H9 (cell line): Measurements from ENCODE around the gene OR1S2. TPM values are rescaled to one million over a fixed set of nuclear protein-coding genes. Genes with fewer than 3 reads are reported as not detected.

Experiments used
- DNase-seq: peaks from one replicate; pipeline ENCODE4 v3.0.0-alpha.2; 2017
- H2AFZ ChIP-seq: one replicate; pipeline ENCODE4 v1.6.1; 2013; ENCODE audit warnings: mild to moderate bottlenecking, low read length, control low read depth, moderate library complexity
- H2AK5ac ChIP-seq: 2 replicates; pipeline ENCODE4 v1.6.1; 2013; ENCODE audit warnings: low read length, control low read depth, mixed read lengths; ENCODE audit not compliant: insufficient read length
- H2BK120ac ChIP-seq: one replicate; pipeline ENCODE4 v1.6.1; 2013; ENCODE audit warnings: low read depth, mild to moderate bottlenecking, low read length, control low read depth, inconsistent platforms; ENCODE audit not compliant: poor library complexity, severe bottlenecking
- H2BK12ac ChIP-seq: 2 replicates; pipeline ENCODE4 v1.6.1; 2013; ENCODE audit warnings: low read length, control low read depth, mixed read lengths, low read depth; ENCODE audit not compliant: insufficient read length
- H2BK15ac ChIP-seq: 2 replicates; pipeline ENCODE4 v1.6.1; 2013; ENCODE audit warnings: low read depth, low read length, control low read depth
- H2BK20ac ChIP-seq: one replicate; pipeline ENCODE4 v1.6.1; 2013; ENCODE audit warnings: low read depth, mild to moderate bottlenecking, low read length, control low read depth, inconsistent platforms; ENCODE audit not compliant: poor library complexity, severe bottlenecking
- H2BK5ac ChIP-seq: 2 replicates; pipeline ENCODE4 v1.6.1; 2013; ENCODE audit warnings: low read length, control low read depth, mixed read lengths; ENCODE audit not compliant: insufficient read length
- H3K14ac ChIP-seq: 2 replicates; pipeline ENCODE4 v1.6.1; 2013; ENCODE audit warnings: low read length, control low read depth; ENCODE audit not compliant: insufficient read depth
- H3K18ac ChIP-seq: 2 replicates; pipeline ENCODE4 v1.6.1; 2013; ENCODE audit warnings: low read depth, mild to moderate bottlenecking, mixed read lengths, low read length, control low read depth; ENCODE audit not compliant: insufficient read length
- H3K23ac ChIP-seq: 2 replicates; pipeline ENCODE4 v1.6.1; 2013; ENCODE audit warnings: low read length, control low read depth, mixed read lengths, low read depth; ENCODE audit not compliant: insufficient read length
- H3K23me2 ChIP-seq: 2 replicates; pipeline ENCODE4 v1.6.1; 2013; ENCODE audit warnings: low read depth, mild to moderate bottlenecking, mixed read lengths, low read length, control low read depth; ENCODE audit not compliant: insufficient read length, poor library complexity, severe bottlenecking
- H3K27ac ChIP-seq: 2 replicates; pipeline ENCODE4 v1.5.1; 2013; ENCODE audit warnings: low read length, control low read depth, mixed read lengths, low read depth; ENCODE audit not compliant: insufficient read length
- H3K27me3 ChIP-seq: 2 replicates; pipeline ENCODE4 v1.6.1; 2013; ENCODE audit warnings: low read length, control low read depth, inconsistent platforms; ENCODE audit not compliant: insufficient read depth
- H3K4ac ChIP-seq: 2 replicates; pipeline ENCODE4 v1.6.1; 2013; ENCODE audit warnings: low read depth, mild to moderate bottlenecking, control low read depth, inconsistent platforms, low read length, moderate library complexity
- H3K4me1 ChIP-seq: 2 replicates; pipeline ENCODE4 v1.6.1; 2013; ENCODE audit warnings: low read length, control low read depth, inconsistent platforms; ENCODE audit not compliant: insufficient read depth
- H3K4me2 ChIP-seq: 2 replicates; pipeline ENCODE4 v1.6.1; 2013; ENCODE audit warnings: low read length, control low read depth, mixed read lengths; ENCODE audit not compliant: insufficient read length, insufficient read depth
- H3K56ac ChIP-seq: 2 replicates; pipeline ENCODE4 v1.6.1; 2013; ENCODE audit warnings: low read depth, mild to moderate bottlenecking, mixed read lengths, low read length, control low read depth; ENCODE audit not compliant: insufficient read length
- H3K79me1 ChIP-seq: 2 replicates; pipeline ENCODE4 v1.6.1; 2013; ENCODE audit warnings: low read depth, mild to moderate bottlenecking, moderate library complexity, low read length, control low read depth, inconsistent platforms; ENCODE audit not compliant: insufficient read depth, poor library complexity, severe bottlenecking
- H3K79me2 ChIP-seq: 2 replicates; pipeline ENCODE4 v1.6.1; 2013; ENCODE audit warnings: low read length, control low read depth, inconsistent platforms; ENCODE audit not compliant: insufficient read depth
- H3K9ac ChIP-seq: 2 replicates; pipeline ENCODE4 v1.6.1; 2013; ENCODE audit warnings: low read length, control low read depth, mixed read lengths; ENCODE audit not compliant: insufficient read length; ENCODE audit errors: extremely low read depth
- H3K9me3 ChIP-seq: one replicate; pipeline ENCODE4 v1.6.1; 2013; ENCODE audit warnings: low read depth, low read length, inconsistent platforms; ENCODE audit not compliant: control insufficient read depth
- H3T11ph ChIP-seq: one replicate; pipeline ENCODE4 v1.6.1; 2013; ENCODE audit warnings: mild to moderate bottlenecking, low read length, control low read depth, inconsistent platforms
- H4K20me1 ChIP-seq: one replicate; pipeline ENCODE4 v1.6.1; 2013; ENCODE audit not compliant: control insufficient read depth, insufficient read length, insufficient read depth
- H4K5ac ChIP-seq: 2 replicates; pipeline ENCODE4 v1.6.1; 2013; ENCODE audit warnings: low read depth, mild to moderate bottlenecking, mixed read lengths, low read length, control low read depth; ENCODE audit not compliant: insufficient read length
- H4K8ac ChIP-seq: replicated peaks from 2 replicates; pipeline ENCODE4 v1.6.1; 2013; ENCODE audit warnings: low read length, control low read depth, mixed read lengths, low read depth; ENCODE audit not compliant: insufficient read length
- H4K91ac ChIP-seq: 2 replicates; pipeline ENCODE4 v1.6.1; 2013; ENCODE audit warnings: low read depth, mild to moderate bottlenecking, moderate library complexity, mixed read lengths, low read length, control low read depth; ENCODE audit not compliant: insufficient read length
- H3K27ac Mint-ChIP-seq, 3 experiments: 2 replicates in 2 of 3; 3 replicates in 1 of 3; pipeline ENCODE4 v1.8.0; 2020 to 2021; ENCODE audit warnings: mixed read lengths in 3 of 3, mild to moderate bottlenecking in 1 of 3, moderate library complexity in 1 of 3
- H3K27me3 Mint-ChIP-seq: 2 replicates; pipeline ENCODE4 v1.8.0; 2021; ENCODE audit warnings: low read depth, mild to moderate bottlenecking, moderate library complexity, mixed read lengths
- H3K36me3 Mint-ChIP-seq, 3 experiments: 2 replicates in 2 of 3; 3 replicates in 1 of 3; pipeline ENCODE4 v1.8.0; 2020 to 2021; ENCODE audit warnings: low read depth in 3 of 3, mixed read lengths in 3 of 3; ENCODE audit not compliant: insufficient read depth in 1 of 3
- H3K4me1 Mint-ChIP-seq, 2 experiments: 2 replicates each; pipeline ENCODE4 v1.8.0; 2020; ENCODE audit warnings: mixed read lengths in 2 of 2
- H3K4me3 Mint-ChIP-seq, 2 experiments: 2 replicates in 1 of 2; 3 replicates in 1 of 2; pipeline ENCODE4 v1.8.0; 2020 to 2021; ENCODE audit warnings: mild to moderate bottlenecking in 2 of 2, mixed read lengths in 2 of 2, moderate library complexity in 1 of 2
- H3K9me3 Mint-ChIP-seq, 2 experiments: 2 replicates in 1 of 2; 3 replicates in 1 of 2; pipeline ENCODE4 v1.8.0; 2020; ENCODE audit warnings: mild to moderate bottlenecking in 2 of 2, mixed read lengths in 2 of 2, moderate library complexity in 1 of 2
- CTCF ChIP-seq: fragments of 200-600 bp; sonication (generic); conservative IDR thresholded peaks from 3 replicates; pipeline ENCODE4 v1.8.0; 2021; ENCODE audit warnings: antibody characterized with exemption, mild to moderate bottlenecking
- WGBS: extraction: QIAGEN DNeasy Blood & Tissue Kit; methylation state at CpG from one replicate; pipeline ENCODE4 v1.1.7; 2013; ENCODE audit warnings: missing lambda C conversion rate, low lambda C conversion rate, mixed read lengths; ENCODE audit not compliant: insufficient read length; ENCODE audit errors: extremely low coverage; 5-methylcytosine and 5-hydroxymethylcytosine counted together
- total RNA-seq: library from RNA; stranded (reverse); gene quantifications from 2 replicates; pipeline ENCODE4 v1.2.1, GENCODE V29; 2021

Gene OR1S2
- total RNA-seq, 1 experiment from 2014 or later: not detected

DNA sequence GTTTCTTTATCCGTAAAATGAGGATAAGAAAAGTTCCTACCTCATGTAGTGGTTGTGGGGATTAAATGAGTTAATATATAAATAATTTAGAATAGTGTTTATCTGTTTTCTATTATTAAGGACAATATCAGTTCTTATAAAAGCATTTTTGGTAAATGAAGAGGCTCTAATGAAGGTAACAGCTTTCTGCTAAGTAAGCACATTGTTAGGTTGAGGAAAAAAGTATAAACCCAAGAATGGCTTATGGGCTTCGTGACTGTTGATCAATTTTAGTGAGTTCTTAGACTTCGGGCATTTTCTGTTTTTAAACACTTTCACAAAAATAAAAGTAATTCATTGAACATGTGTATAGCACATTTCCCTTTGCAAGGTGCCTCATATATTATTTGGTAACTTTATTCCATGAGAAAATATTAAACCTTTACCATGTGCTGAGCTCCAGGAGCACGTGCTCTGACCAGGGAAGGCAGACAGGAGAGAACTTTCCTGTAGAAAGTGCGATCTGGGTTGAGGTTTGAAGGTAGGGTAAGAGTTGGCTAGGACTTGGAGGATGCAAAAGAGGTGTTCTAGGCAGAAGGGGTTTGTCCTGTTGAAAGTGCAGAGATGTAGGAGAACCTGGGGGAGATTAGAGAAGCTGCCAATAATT, 26.4 kb downstream of the OR1S2 start:
- H2BK15ac ChIP-seq: no peak overlapping the region
- no peak overlapping the region for H3K14ac ChIP-seq
- no peak overlapping the region for H3K9ac ChIP-seq
- no peaks in the 10 kb centered on the region for H3K27me3 ChIP-seq
- H3K4me3 Mint-ChIP-seq: no peak overlapping the region
- no peak overlapping the region for H3K27ac Mint-ChIP-seq
- no peak overlapping the region for H3K18ac ChIP-seq
- H3K4ac ChIP-seq: no peak overlapping the region
- H3K27ac ChIP-seq: no peak overlapping the region
- no peaks in the 10 kb centered on the region for H3K79me1 ChIP-seq
- no peak for DNase-seq
- no peak overlapping the region for H3K23ac ChIP-seq
- H4K91ac ChIP-seq: no peak overlapping the region
- H3K27me3 Mint-ChIP-seq: no peaks in the 10 kb centered on the region
- no peaks in the 10 kb centered on the region for H3K4me1 ChIP-seq
- no peak overlapping the region for H2BK120ac ChIP-seq
- H3K4me2 ChIP-seq: no peak overlapping the region
- no peak overlapping the region for H3T11ph ChIP-seq
- no peaks in the 10 kb centered on the region for H3K79me2 ChIP-seq
- H3K9me3 ChIP-seq: no peaks in the 10 kb centered on the region
- peaks cover 4 to 5% of the 10 kb centered on the region in 2 experiments for H3K4me1 Mint-ChIP-seq
- H3K36me3 Mint-ChIP-seq: no peaks in the 10 kb centered on the region
- H4K8ac ChIP-seq: no peak overlapping the region
- H2AFZ ChIP-seq: no peak overlapping the region
- H2BK5ac ChIP-seq: no peak overlapping the region
- H4K5ac ChIP-seq: no peak overlapping the region
- no peak for TF ChIP-seq CTCF
- no peak overlapping the region for H2BK12ac ChIP-seq
- no peaks in the 10 kb centered on the region for H3K9me3 Mint-ChIP-seq
- H4K20me1 ChIP-seq: no peaks in the 10 kb centered on the region
- H3K56ac ChIP-seq: no peak overlapping the region
- no CpG with 5 or more reads among the region's 5 CpGs for WGBS
- H2AK5ac ChIP-seq: no peak overlapping the region
- H3K23me2 ChIP-seq: no peaks in the 10 kb centered on the region
- H2BK20ac ChIP-seq: no peak overlapping the region
